ENCODE data around the gene ZSCAN25. TPM values are rescaled to one million over a fixed set of nuclear protein-coding genes. Genes with fewer than 3 reads are reported as not detected.

Gene ZSCAN25
- total RNA-seq, 1 experiment from 2014 or later, result 12.9 TPM

GRCh38 chr7:99665312-99666012, 48.7 kb downstream of the ZSCAN25 start:
- intact Hi-C loops (cut with micrococcal nuclease; ENCODE audit: unreplicated experiment), result no loop called here
- no peaks in the 10 kb centered on the region for H3K36me3 Mint-ChIP-seq (ENCODE audit: insufficient read depth, unreplicated experiment)
- no TSS peak for BruUV-seq (replicated peaks)
- H3K9me3 Mint-ChIP-seq (ENCODE audit: low read depth, unreplicated experiment), result peaks cover under 1% of the 10 kb centered on the region
- CTCF ChIA-PET, result no interaction called here
- TF ChIP-seq CTCF (IDR thresholded peaks at IDR 0.05; ENCODE audit: unreplicated experiment), result no peak
- no peak overlapping the region for H3K4me3 Mint-ChIP-seq (ENCODE audit: low read depth, unreplicated experiment)
- H3K27ac Mint-ChIP-seq (ENCODE audit: unreplicated experiment), result no peak overlapping the region
- H3K4me1 Mint-ChIP-seq (ENCODE audit: low read depth, unreplicated experiment), result no peaks in the 10 kb centered on the region
- DNase-seq, result no peak
- H3K27me3 Mint-ChIP-seq (ENCODE audit: unreplicated experiment), result no peaks in the 10 kb centered on the region

GRCh38 chr7:99666013-99666395, 49.3 kb downstream of the ZSCAN25 start:
- DNase-seq, result no peak
- H3K36me3 Mint-ChIP-seq (ENCODE audit: insufficient read depth, unreplicated experiment), result no peaks in the 10 kb centered on the region
- no peak overlapping the region for H3K27ac Mint-ChIP-seq (ENCODE audit: unreplicated experiment)
- CTCF ChIA-PET, result no interaction called here
- no peak overlapping the region for H3K4me3 Mint-ChIP-seq (ENCODE audit: low read depth, unreplicated experiment)
- BruUV-seq (replicated peaks), result no TSS peak
- intact Hi-C loops (cut with micrococcal nuclease; ENCODE audit: unreplicated experiment), result no loop called here
- H3K9me3 Mint-ChIP-seq (ENCODE audit: low read depth, unreplicated experiment), result no peaks in the 10 kb centered on the region
- H3K27me3 Mint-ChIP-seq (ENCODE audit: unreplicated experiment), result no peaks in the 10 kb centered on the region
- TF ChIP-seq CTCF (IDR thresholded peaks at IDR 0.05; ENCODE audit: unreplicated experiment), result no peak
- no peaks in the 10 kb centered on the region for H3K4me1 Mint-ChIP-seq (ENCODE audit: low read depth, unreplicated experiment)

- no peak for DNase-seq
- BruUV-seq (replicated peaks), result no TSS peak
- H3K27ac Mint-ChIP-seq (ENCODE audit: unreplicated experiment), result no peak overlapping the region
- H3K4me3 Mint-ChIP-seq (ENCODE audit: low read depth, unreplicated experiment), result no peak overlapping the region
- TF ChIP-seq CTCF (IDR thresholded peaks at IDR 0.05; ENCODE audit: unreplicated experiment), result no peak
- no peaks in the 10 kb centered on the region for H3K36me3 Mint-ChIP-seq (ENCODE audit: insufficient read depth, unreplicated experiment)
- no peaks in the 10 kb centered on the region for H3K27me3 Mint-ChIP-seq (ENCODE audit: unreplicated experiment)
- intact Hi-C loops (cut with micrococcal nuclease; ENCODE audit: unreplicated experiment), result no loop called here
- H3K9me3 Mint-ChIP-seq (ENCODE audit: low read depth, unreplicated experiment), result no peaks in the 10 kb centered on the region
- CTCF ChIA-PET, result no interaction called here
- H3K4me1 Mint-ChIP-seq (ENCODE audit: low read depth, unreplicated experiment), result no peaks in the 10 kb centered on the region
Observed at GRCh38 chr7:99667179-99667578, 50.4 kb downstream of the ZSCAN25 start.

- no peak overlapping the region for H3K4me3 Mint-ChIP-seq (ENCODE audit: low read depth, unreplicated experiment)
- CTCF ChIA-PET, result no interaction called here
- no peak for DNase-seq
- TF ChIP-seq CTCF (IDR thresholded peaks at IDR 0.05; ENCODE audit: unreplicated experiment), result no peak
- no peaks in the 10 kb centered on the region for H3K4me1 Mint-ChIP-seq (ENCODE audit: low read depth, unreplicated experiment)
- no peaks in the 10 kb centered on the region for H3K9me3 Mint-ChIP-seq (ENCODE audit: low read depth, unreplicated experiment)
- no peaks in the 10 kb centered on the region for H3K27me3 Mint-ChIP-seq (ENCODE audit: unreplicated experiment)
- no TSS peak for BruUV-seq (replicated peaks)
- H3K27ac Mint-ChIP-seq (ENCODE audit: unreplicated experiment), result no peak overlapping the region
- intact Hi-C loops (cut with micrococcal nuclease; ENCODE audit: unreplicated experiment), result no loop called here
- no peaks in the 10 kb centered on the region for H3K36me3 Mint-ChIP-seq (ENCODE audit: insufficient read depth, unreplicated experiment)
Observed at GRCh38 chr7:99668541-99668940, 51.8 kb downstream of the ZSCAN25 start.
